Measurements from ENCODE around the gene HDAC4.

HDAC4 gene

GRCh38 chr2:239152239-239152915 is 248.4 kb downstream of the HDAC4 start:
- DNase-seq (no peak), ATAC-seq (no peak)

GRCh38 chr2:239151201-239152131 is 249.4 kb downstream of the HDAC4 start:
- ATAC-seq (no peak), DNase-seq (no peak)

GRCh38 chr2:239150125-239151011 is 250.5 kb downstream of the HDAC4 start:
- DNase-seq (no peak), ATAC-seq (no peak)

- DNase-seq (no peak), ATAC-seq (no peak)
Observed at GRCh38 chr2:239149501-239149900, 251.3 kb downstream of the HDAC4 start.

- ATAC-seq: no peak
- DNase-seq: no peak
Observed at GRCh38 chr2:239148495-239149200, 252.2 kb downstream of the HDAC4 start.

GRCh38 chr2:239147376-239147775 is 253.4 kb downstream of the HDAC4 start:
- DNase-seq (no peak), ATAC-seq (no peak)

GRCh38 chr2:239146741-239147181 is 254.1 kb downstream of the HDAC4 start:
- ATAC-seq: no peak

GRCh38 chr2:239146011-239146641 is 254.7 kb downstream of the HDAC4 start:
- no peak for DNase-seq
- ATAC-seq: peak; percentile 37

More at GRCh38 chr2:239146741-239147181, 254.1 kb downstream of the HDAC4 start:
- no peak for DNase-seq

GRCh38 chr2:239145601-239146000 is 255.2 kb downstream of the HDAC4 start:
- no peak for DNase-seq

GRCh38 chr2:239145106-239145505 is 255.7 kb downstream of the HDAC4 start:
- DNase-seq (no peak), ATAC-seq (no peak)

More at GRCh38 chr2:239145601-239146000, 255.2 kb downstream of the HDAC4 start:
- no peak for ATAC-seq

GRCh38 chr2:239144713-239144999 is 256.2 kb downstream of the HDAC4 start:
- no peak for DNase-seq
- no peak for ATAC-seq

GRCh38 chr2:239143858-239144712 is 256.7 kb downstream of the HDAC4 start:
- DNase-seq: peak; percentile 19
- peak; percentile 61 for ATAC-seq

GRCh38 chr2:239142806-239143205 is 258.0 kb downstream of the HDAC4 start:
- no peak for ATAC-seq
- DNase-seq: no peak

GRCh38 chr2:239142296-239142695 is 258.5 kb downstream of the HDAC4 start:
- DNase-seq (no peak), ATAC-seq (no peak)

- DNase-seq (no peak), ATAC-seq (no peak)
Observed at GRCh38 chr2:239141021-239141760, 259.6 kb downstream of the HDAC4 start.

- ATAC-seq (no peak), DNase-seq (no peak)
Observed at GRCh38 chr2:239140346-239141020, 260.3 kb downstream of the HDAC4 start.

GRCh38 chr2:239139566-239139965 is 261.3 kb downstream of the HDAC4 start:
- ATAC-seq (no peak), DNase-seq (no peak)

GRCh38 chr2:239139101-239139500 is 261.7 kb downstream of the HDAC4 start:
- ATAC-seq: no peak

GRCh38 chr2:239138610-239139009 is 262.2 kb downstream of the HDAC4 start:
- DNase-seq (no peak), ATAC-seq (no peak)

More at GRCh38 chr2:239139101-239139500, 261.7 kb downstream of the HDAC4 start:
- DNase-seq: no peak
